ENCODE results near the gene DBNDD1. TPM values are rescaled to one million over a fixed set of nuclear protein-coding genes. Genes with fewer than 3 reads are reported as not detected.

Gene DBNDD1
- total RNA-seq, 1 experiment from 2014 or later, result 75.0 TPM

GRCh38 chr16:89974870-89975269 is 44.4 kb downstream of the DBNDD1 start:
- DNase-seq (ENCODE audit: low spot score), result no peak
- peaks cover 16% of the 10 kb centered on the region for H3K27me3 Mint-ChIP-seq (ENCODE audit: low read depth)
- TF ChIP-seq NFATC4 (CRISPR knock-in tag; IDR thresholded peaks at IDR 0.05), result no peak
- no peak for TF ChIP-seq MYBL2 (CRISPR knock-in tag; IDR thresholded peaks at IDR 0.05)
- TF ChIP-seq ESRRA (CRISPR knock-in tag; IDR thresholded peaks at IDR 0.05; ENCODE audit: borderline replicate concordance), result no peak
- TF ChIP-seq PRDM15 (CRISPR knock-in tag; IDR thresholded peaks at IDR 0.05), result no peak
- no peak for TF ChIP-seq ZNF416 (CRISPR knock-in tag; IDR thresholded peaks at IDR 0.05)
- no peak for TF ChIP-seq GABPB1 (CRISPR knock-in tag; IDR thresholded peaks at IDR 0.05)
- TF ChIP-seq, protein P1, sequence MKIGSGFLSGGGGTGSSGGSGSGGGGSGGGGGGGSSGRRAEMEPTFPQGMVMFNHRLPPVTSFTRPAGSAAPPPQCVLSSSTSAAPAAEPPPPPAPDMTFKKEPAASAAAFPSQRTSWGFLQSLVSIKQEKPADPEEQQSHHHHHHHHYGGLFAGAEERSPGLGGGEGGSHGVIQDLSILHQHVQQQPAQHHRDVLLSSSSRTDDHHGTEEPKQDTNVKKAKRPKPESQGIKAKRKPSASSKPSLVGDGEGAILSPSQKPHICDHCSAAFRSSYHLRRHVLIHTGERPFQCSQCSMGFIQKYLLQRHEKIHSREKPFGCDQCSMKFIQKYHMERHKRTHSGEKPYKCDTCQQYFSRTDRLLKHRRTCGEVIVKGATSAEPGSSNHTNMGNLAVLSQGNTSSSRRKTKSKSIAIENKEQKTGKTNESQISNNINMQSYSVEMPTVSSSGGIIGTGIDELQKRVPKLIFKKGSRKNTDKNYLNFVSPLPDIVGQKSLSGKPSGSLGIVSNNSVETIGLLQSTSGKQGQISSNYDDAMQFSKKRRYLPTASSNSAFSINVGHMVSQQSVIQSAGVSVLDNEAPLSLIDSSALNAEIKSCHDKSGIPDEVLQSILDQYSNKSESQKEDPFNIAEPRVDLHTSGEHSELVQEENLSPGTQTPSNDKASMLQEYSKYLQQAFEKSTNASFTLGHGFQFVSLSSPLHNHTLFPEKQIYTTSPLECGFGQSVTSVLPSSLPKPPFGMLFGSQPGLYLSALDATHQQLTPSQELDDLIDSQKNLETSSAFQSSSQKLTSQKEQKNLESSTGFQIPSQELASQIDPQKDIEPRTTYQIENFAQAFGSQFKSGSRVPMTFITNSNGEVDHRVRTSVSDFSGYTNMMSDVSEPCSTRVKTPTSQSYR (CRISPR knock-in tag; IDR thresholded peaks at IDR 0.05), result no peak
- no peak for TF ChIP-seq TP53 (CRISPR knock-in tag; IDR thresholded peaks at IDR 0.05)
- TF ChIP-seq SMAD4 (CRISPR knock-in tag; IDR thresholded peaks at IDR 0.05), result no peak
- TF ChIP-seq ETV6 (CRISPR knock-in tag; IDR thresholded peaks at IDR 0.05), result no peak
- TF ChIP-seq TEAD1 (CRISPR knock-in tag; IDR thresholded peaks at IDR 0.05), result no peak
- H3K36me3 Mint-ChIP-seq, result peaks cover 33% of the 10 kb centered on the region
- H3K9me3 Mint-ChIP-seq, result peaks cover 16% of the 10 kb centered on the region
- H3K27ac Mint-ChIP-seq, result no peak overlapping the region
- no peak overlapping the region for H3K4me3 Mint-ChIP-seq
- ATAC-seq, result no peak
- CTCF ChIA-PET, result interaction anchor here (1.1 kb wide), 1 partner anchor 25 kb away, joined by 3 read pairs; no protein-coding TSS in a partner anchor
- POLR2A ChIA-PET, result no interaction called here
- peaks cover 16% of the 10 kb centered on the region for H3K4me1 Mint-ChIP-seq

GRCh38 chr16:89973654-89974335 is 45.5 kb downstream of the DBNDD1 start:
- ChIA-PET CTCF (interaction anchor here (1.4 to 1.7 kb wide), 2 partner anchors 26 to 51 kb away, joined by 5 to 6 read pairs; partner anchors contain the start of gene TUBB3), POLR2A (interaction anchor here (1.3 kb wide), 1 partner anchor 55 kb away, joined by 3 read pairs; the partner anchor contains the start of gene MC1R)
- Mint-ChIP-seq H3K4me1 (peaks cover 16% of the 10 kb centered on the region), H3K9me3 (peaks cover 21% of the 10 kb centered on the region), H3K36me3 (peaks cover 32% of the 10 kb centered on the region), H3K27ac (peak overlapping the region; percentile 84; the same call in 1 of the 2 replicates), H3K27me3 (ENCODE audit: low read depth) (peaks cover 16% of the 10 kb centered on the region), H3K4me3 (peak overlapping the region; percentile 97)
- DNase-seq (ENCODE audit: low spot score), result no peak
- ATAC-seq, result no peak
- TF ChIP-seq, protein P2, sequence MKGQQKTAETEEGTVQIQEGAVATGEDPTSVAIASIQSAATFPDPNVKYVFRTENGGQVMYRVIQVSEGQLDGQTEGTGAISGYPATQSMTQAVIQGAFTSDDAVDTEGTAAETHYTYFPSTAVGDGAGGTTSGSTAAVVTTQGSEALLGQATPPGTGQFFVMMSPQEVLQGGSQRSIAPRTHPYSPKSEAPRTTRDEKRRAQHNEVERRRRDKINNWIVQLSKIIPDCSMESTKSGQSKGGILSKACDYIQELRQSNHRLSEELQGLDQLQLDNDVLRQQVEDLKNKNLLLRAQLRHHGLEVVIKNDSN (CRISPR knock-in tag; IDR thresholded peaks at IDR 0.05), result no peak
- TF ChIP-seq MXD4 (CRISPR knock-in tag; IDR thresholded peaks at IDR 0.05; ENCODE audit: borderline replicate concordance), result no peak
- TF ChIP-seq FOXK1 (CRISPR knock-in tag; IDR thresholded peaks at IDR 0.05), result no peak
- TF ChIP-seq KAT7 (CRISPR knock-in tag; IDR thresholded peaks at IDR 0.05; ENCODE audit: borderline replicate concordance), result no peak
- no peak for TF ChIP-seq ZNF532 (CRISPR knock-in tag; IDR thresholded peaks at IDR 0.05; ENCODE audit: borderline replicate concordance)
- TF ChIP-seq GTF2I (CRISPR knock-in tag; conservative IDR thresholded peaks at IDR 0.05), result no peak
- no peak for TF ChIP-seq FOXP4 (CRISPR knock-in tag; IDR thresholded peaks at IDR 0.05)
- TF ChIP-seq ZNF416 (CRISPR knock-in tag; IDR thresholded peaks at IDR 0.05), result no peak
- TF ChIP-seq, protein P3, sequence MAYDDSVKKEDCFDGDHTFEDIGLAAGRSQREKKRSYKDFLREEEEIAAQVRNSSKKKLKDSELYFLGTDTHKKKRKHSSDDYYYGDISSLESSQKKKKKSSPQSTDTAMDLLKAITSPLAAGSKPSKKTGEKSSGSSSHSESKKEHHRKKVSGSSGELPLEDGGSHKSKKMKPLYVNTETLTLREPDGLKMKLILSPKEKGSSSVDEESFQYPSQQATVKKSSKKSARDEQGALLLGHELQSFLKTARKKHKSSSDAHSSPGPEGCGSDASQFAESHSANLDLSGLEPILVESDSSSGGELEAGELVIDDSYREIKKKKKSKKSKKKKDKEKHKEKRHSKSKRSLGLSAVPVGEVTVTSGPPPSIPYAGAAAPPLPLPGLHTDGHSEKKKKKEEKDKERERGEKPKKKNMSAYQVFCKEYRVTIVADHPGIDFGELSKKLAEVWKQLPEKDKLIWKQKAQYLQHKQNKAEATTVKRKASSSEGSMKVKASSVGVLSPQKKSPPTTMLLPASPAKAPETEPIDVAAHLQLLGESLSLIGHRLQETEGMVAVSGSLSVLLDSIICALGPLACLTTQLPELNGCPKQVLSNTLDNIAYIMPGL (CRISPR knock-in tag; IDR thresholded peaks at IDR 0.05), result no peak
- no peak for TF ChIP-seq HMGA2 (CRISPR knock-in tag; IDR thresholded peaks at IDR 0.05)

Measured in WTC11 (cell line).